ENCODE results near the gene KRT83. TPM values are rescaled to one million over a fixed set of nuclear protein-coding genes. Genes with fewer than 3 reads are reported as not detected.
"Not testable (repeated sequence)": the region's sequence is repeated elsewhere in the genome, so short reads cannot be mapped to it uniquely, and the experiment has no call there.

KRT83 gene
- polyA plus RNA-seq, 3 donors = not detected

GRCh38 chr12:52302242-52302914 is 18.8 kb downstream of the KRT83 start:
- H3K9ac ChIP-seq (ENCODE audit: insufficient read depth, low read length, poor library complexity, severe bottlenecking); intact Hi-C loops (cut with micrococcal nuclease); H4K20me1 ChIP-seq (ENCODE audit: insufficient read depth, low read length); H3K79me2 ChIP-seq (ENCODE audit: insufficient read depth, low read length); H3K27ac Mint-ChIP-seq; H3K36me3 ChIP-seq (replicated peaks in 1 of 2; ENCODE audit: control insufficient read depth in 1 of 2, insufficient read depth in 2 of 2, low read length in 2 of 2); H3K36me3 Mint-ChIP-seq; DNase-seq; H3K9me3 ChIP-seq (replicated peaks in 1 of 2; ENCODE audit: control insufficient read depth in 1 of 2, insufficient read depth in 1 of 2, low read length in 2 of 2); H2AFZ ChIP-seq (ENCODE audit: insufficient read depth, low read depth, low read length, poor library complexity, severe bottlenecking); H3K4me2 ChIP-seq (replicated peaks; ENCODE audit: extremely low read depth, low read length, poor library complexity, severe bottlenecking); H3K4me3 ChIP-seq (replicated peaks in 1 of 3; ENCODE audit: low read depth in 2 of 3, low read length in 3 of 3); H3K4me1 ChIP-seq (ENCODE audit: control insufficient read depth in 1 of 2, insufficient read depth in 2 of 2, low read length in 2 of 2); H3K4me1 Mint-ChIP-seq; H3K27ac ChIP-seq (ENCODE audit: low read depth in 1 of 2, low read length in 2 of 2); H3K4me3 Mint-ChIP-seq; H3K9me3 Mint-ChIP-seq: not testable (repeated sequence)
- H3K27me3 ChIP-seq (ENCODE audit: control insufficient read depth in 2 of 2, insufficient read depth in 2 of 2, low read length in 2 of 2) = peaks cover 27 to 38% of the 10 kb centered on the region in 2 donors
- H3K27me3 Mint-ChIP-seq (ENCODE audit: low read depth in 3 of 3) = peaks cover 35 to 47% (median 44%) of the 10 kb centered on the region in 3 donors
- WGBS (ENCODE audit: insufficient coverage) = no CpG with 5 or more reads among the region's 5 CpGs

- H3K9me3 Mint-ChIP-seq; H4K20me1 ChIP-seq (ENCODE audit: insufficient read depth, low read length); H3K36me3 ChIP-seq (replicated peaks in 1 of 2; ENCODE audit: control insufficient read depth in 1 of 2, insufficient read depth in 2 of 2, low read length in 2 of 2); H3K27ac ChIP-seq (ENCODE audit: low read depth in 1 of 2, low read length in 2 of 2); H3K79me2 ChIP-seq (ENCODE audit: insufficient read depth, low read length); DNase-seq; H3K9me3 ChIP-seq (replicated peaks in 1 of 2; ENCODE audit: control insufficient read depth in 1 of 2, insufficient read depth in 1 of 2, low read length in 2 of 2); H3K4me3 ChIP-seq (replicated peaks in 1 of 3; ENCODE audit: low read depth in 2 of 3, low read length in 3 of 3); H3K4me1 Mint-ChIP-seq; H3K27ac Mint-ChIP-seq; H3K4me1 ChIP-seq (ENCODE audit: control insufficient read depth in 1 of 2, insufficient read depth in 2 of 2, low read length in 2 of 2); H3K4me2 ChIP-seq (replicated peaks; ENCODE audit: extremely low read depth, low read length, poor library complexity, severe bottlenecking); intact Hi-C loops (cut with micrococcal nuclease); H2AFZ ChIP-seq (ENCODE audit: insufficient read depth, low read depth, low read length, poor library complexity, severe bottlenecking); H3K36me3 Mint-ChIP-seq; H3K9ac ChIP-seq (ENCODE audit: insufficient read depth, low read length, poor library complexity, severe bottlenecking); H3K4me3 Mint-ChIP-seq: not testable (repeated sequence)
- peaks cover 28 to 38% of the 10 kb centered on the region in 2 donors for H3K27me3 ChIP-seq (ENCODE audit: control insufficient read depth in 2 of 2, insufficient read depth in 2 of 2, low read length in 2 of 2)
- H3K27me3 Mint-ChIP-seq (ENCODE audit: low read depth in 3 of 3) = peaks cover 35 to 44% (median 44%) of the 10 kb centered on the region in 3 donors
- WGBS (ENCODE audit: insufficient coverage) = 86% methylated on average over 8 of the region's 31 CpGs
These were observed 19.5 kb downstream of the KRT83 start for GRCh38 chr12:52301721-52302120.

Data from CD14-positive monocyte (primary cell).